Smooth muscle cell (in vitro differentiated cells): Measurements from ENCODE around the gene DUS1L. TPM values are rescaled to one million over a fixed set of nuclear protein-coding genes. Genes with fewer than 3 reads are reported as not detected.
A peak's percentile ranks its signal among the peaks of the same experiment; 100 is the strongest.

Experiments
- DNase-seq: peaks from one replicate; lab custom pipeline; 2025; ENCODE audit not compliant: unreplicated experiment; lab: John Stamatoyannopoulos, UW
- H2AFZ ChIP-seq: fragments of 200-600 bp; sonication (generic); 2 replicates; pipeline ENCODE4 v1.6.0; 2016; ENCODE audit warnings: antibody characterized with exemption, low read depth, mild to moderate bottlenecking
- H3F3A ChIP-seq: fragments of 200-600 bp; sonication (generic); 2 replicates; pipeline ENCODE4 v1.6.0; 2017; ENCODE audit warnings: antibody characterized with exemption, low read depth
- H3K27ac ChIP-seq: fragments of 200-600 bp; sonication (generic); 2 replicates; pipeline ENCODE4 v1.5.1; 2016; ENCODE audit warnings: low read depth, mild to moderate bottlenecking
- H3K27me3 ChIP-seq: fragments of 200-600 bp; sonication (generic); 2 replicates; pipeline ENCODE4 v1.6.1; 2016; ENCODE audit warnings: low read depth, mild to moderate bottlenecking
- H3K36me3 ChIP-seq: fragments of 200-600 bp; sonication (generic); 2 replicates; pipeline ENCODE4 v1.5.1; 2016; ENCODE audit warnings: low read depth
- H3K4me1 ChIP-seq: fragments of 200-600 bp; sonication (generic); 2 replicates; pipeline ENCODE4 v1.5.1; 2016; ENCODE audit warnings: low read depth
- H3K4me2 ChIP-seq: fragments of 200-600 bp; sonication (generic); 2 replicates; pipeline ENCODE4 v1.6.0; 2016; ENCODE audit warnings: mild to moderate bottlenecking
- H3K4me3 ChIP-seq: fragments of 200-600 bp; sonication (generic); 2 replicates; pipeline ENCODE4 v1.5.1; 2016; ENCODE audit warnings: mild to moderate bottlenecking
- H3K79me2 ChIP-seq: fragments of 200-600 bp; sonication (generic); 2 replicates; pipeline ENCODE4 v1.6.0; 2016; ENCODE audit warnings: low read depth, mild to moderate bottlenecking
- H3K9ac ChIP-seq: fragments of 200-600 bp; sonication (generic); 2 replicates; pipeline ENCODE4 v1.6.0; 2016; ENCODE audit warnings: low read depth
- H3K9me3 ChIP-seq: fragments of 200-600 bp; sonication (generic); replicated peaks from 2 replicates; pipeline ENCODE4 v1.5.1; 2016; ENCODE audit warnings: low read depth
- H4K20me1 ChIP-seq: fragments of 200-600 bp; sonication (generic); 2 replicates; pipeline ENCODE4 v1.6.0; 2016; ENCODE audit warnings: low read depth
- CTCF ChIP-seq: fragments of 200-600 bp; sonication (generic); IDR thresholded peaks from 2 replicates; pipeline ENCODE4 v1.5.1; 2017; ENCODE audit warnings: borderline replicate concordance, mild to moderate bottlenecking, antibody characterized with exemption; ENCODE audit not compliant: insufficient read depth, poor library complexity, severe bottlenecking
- WGBS: methylation state at CpG from one replicate; pipeline ENCODE4 v1.1.7; 2016; ENCODE audit warnings: low lambda C conversion rate; 5-methylcytosine and 5-hydroxymethylcytosine counted together
- polyA plus RNA-seq: library from polyadenylated mRNA; unstranded; fragments of >200 nt; fragmentation: Nextera tagmentation; extraction: Ambion mirVana; gene quantifications from 2 replicates; pipeline ENCODE4 v1.2.1, GENCODE V29; 2016
- total RNA-seq: library from RNA; depleted of rRNA; stranded (reverse); fragments of >200 nt; gene quantifications from 2 replicates; pipeline ENCODE4 v1.2.3, GENCODE V29; 2014

Gene DUS1L
- total and polyA plus RNA-seq, 2 experiments from 2014 or later, result 49.4 to 125 TPM

GRCh38 chr17:82022310-82022980 lies 43.2 kb downstream of the DUS1L start, which contains the start of gene CENPX:
TSS of gene CENPX (minus strand) at chr17:82022878. CDS start at chr17:82022861, 17 bp downstream.
- Histone ChIP-seq H3F3A (no peaks in the 10 kb centered on the region), H3K79me2 (peaks cover 3% of the 10 kb centered on the region), H3K4me3 (peak within 1 kb of the TSS; percentile 87), H3K4me2 (peak within 1 kb of the TSS; percentile 98), H3K36me3 (no peaks in the 10 kb centered on the region), H3K27me3 (no peaks in the 10 kb centered on the region), H3K4me1 (peaks cover 15% of the 10 kb centered on the region), H4K20me1 (peaks cover 27% of the 10 kb centered on the region), H3K27ac (no peak within 1 kb of the TSS), H3K9me3 (no peaks in the 10 kb centered on the region), H2AFZ (peak within 1 kb of the TSS; percentile 35), H3K9ac (peak within 1 kb of the TSS; percentile 77)
- no peak for TF ChIP-seq CTCF
- no peak for DNase-seq
- 2% methylated on average over 35 of the region's 64 CpGs for WGBS

- peak overlapping the region; percentile 87 for H3K4me3 ChIP-seq
- no peaks in the 10 kb centered on the region for H3K9me3 ChIP-seq
- no peak for TF ChIP-seq CTCF
- H3K4me1 ChIP-seq, result peaks cover 15% of the 10 kb centered on the region
- no peak overlapping the region for H3K27ac ChIP-seq
- peak overlapping the region; percentile 98 for H3K4me2 ChIP-seq
- 29% methylated on average over 10 of the region's 10 CpGs for WGBS
- no peak overlapping the region for H2AFZ ChIP-seq
- no peaks in the 10 kb centered on the region for H3F3A ChIP-seq
- no peak for DNase-seq
- H3K36me3 ChIP-seq, result no peaks in the 10 kb centered on the region
- peak overlapping the region; percentile 77 for H3K9ac ChIP-seq
- no peaks in the 10 kb centered on the region for H3K27me3 ChIP-seq
- H4K20me1 ChIP-seq, result peaks cover 27% of the 10 kb centered on the region
- peaks cover 3% of the 10 kb centered on the region for H3K79me2 ChIP-seq
Measured at GRCh38 chr17:82021900-82022309, 43.7 kb downstream of the DUS1L start.

- Histone ChIP-seq H3F3A (no peaks in the 10 kb centered on the region), H3K36me3 (no peaks in the 10 kb centered on the region), H3K27ac (no peak overlapping the region), H3K4me3 (peak overlapping the region; percentile 87), H3K79me2 (peaks cover 3% of the 10 kb centered on the region), H4K20me1 (peaks cover 27% of the 10 kb centered on the region), H3K4me2 (peak overlapping the region; percentile 98), H2AFZ (no peak overlapping the region), H3K4me1 (peaks cover 15% of the 10 kb centered on the region), H3K27me3 (no peaks in the 10 kb centered on the region), H3K9ac (no peak overlapping the region), H3K9me3 (no peaks in the 10 kb centered on the region)
- WGBS, result 84% methylated on average over 25 of the region's 25 CpGs
- DNase-seq, result peak; percentile 18
- peak; percentile 61 for TF ChIP-seq CTCF
Measured at GRCh38 chr17:82021107-82021899, 44.3 kb downstream of the DUS1L start.
